Lung (tissue), 12 donors: ENCODE data around the gene LYPD6B. TPM values are rescaled to one million over a fixed set of nuclear protein-coding genes. Genes with fewer than 3 reads are reported as not detected.

Experiments
- ATAC-seq: fragments of 200-7000 bp; cut with Tn5 transposase; one replicate; pipeline ENCODE4 v1.9.1; 2020; ENCODE audit warnings: moderate number of reproducible peaks; ENCODE audit not compliant: insufficient read depth, low FRiP score
- DNase-seq, 3 donors: peaks; one replicate each; pipeline ENCODE4 v3.0.0-alpha.2; 2013 to 2017
- H3K27ac ChIP-seq, 2 donors: one replicate each; pipeline ENCODE4 v1.5.1; 2013; ENCODE audit warnings: mild to moderate bottlenecking in 2 of 2, moderate library complexity in 2 of 2, control low read depth in 1 of 2, inconsistent platforms in 1 of 2, low read depth in 1 of 2, low read length in 1 of 2
- H3K27me3 ChIP-seq, 3 donors: one replicate each; pipeline ENCODE4 v1.5.1; 2013; ENCODE audit warnings: low read length in 2 of 3; ENCODE audit not compliant: control insufficient read depth in 3 of 3, insufficient read depth in 3 of 3
- H3K36me3 ChIP-seq, 4 donors: one replicate each; pipeline ENCODE4 v1.5.1; 2013; ENCODE audit warnings: low read length in 4 of 4, mild to moderate bottlenecking in 1 of 4, moderate library complexity in 1 of 4; ENCODE audit not compliant: control insufficient read depth in 4 of 4, insufficient read depth in 4 of 4
- H3K4me1 ChIP-seq, 5 donors: one replicate each; pipeline ENCODE4 v1.5.1; 2013; ENCODE audit warnings: low read length in 5 of 5, mild to moderate bottlenecking in 2 of 5, moderate library complexity in 1 of 5; ENCODE audit not compliant: control insufficient read depth in 5 of 5, insufficient read depth in 5 of 5
- H3K4me3 ChIP-seq: one replicate; pipeline ENCODE4 v1.5.1; 2013; ENCODE audit warnings: mild to moderate bottlenecking, control low read depth, moderate library complexity
- H3K9ac ChIP-seq, 2 donors: one replicate each; pipeline ENCODE4 v1.5.1; 2013; ENCODE audit warnings: low read length in 2 of 2, control low read depth in 1 of 2; ENCODE audit not compliant: insufficient read depth in 1 of 2
- H3K9me3 ChIP-seq, 4 donors: one replicate each; pipeline ENCODE4 v1.5.1; 2013; ENCODE audit warnings: low read length in 3 of 4, mild to moderate bottlenecking in 1 of 4, moderate library complexity in 1 of 4; ENCODE audit not compliant: control insufficient read depth in 4 of 4, insufficient read depth in 3 of 4
- CTCF ChIP-seq: IDR thresholded peaks from 2 replicates; pipeline ENCODE4 v1.5.1; 2012; ENCODE audit warnings: mild to moderate bottlenecking; ENCODE audit errors: control extremely low read depth, extremely low read depth
- WGBS, 2 donors: extraction: QIAGEN DNeasy Blood & Tissue Kit; methylation state at CpG; one replicate each; pipeline ENCODE4 v1.1.7; 2013; 5-methylcytosine and 5-hydroxymethylcytosine counted together
- polyA plus RNA-seq, 2 donors: library from polyadenylated mRNA; stranded (reverse); fragments of 200-250 nt; gene quantifications; one replicate each; pipeline ENCODE4 v1.2.1, GENCODE V29; 2013
- total RNA-seq, 2 donors: library from RNA; depleted of rRNA in 1 of 2; stranded (reverse); fragments of >200 nt in 1 of 2; gene quantifications; one replicate each; pipeline ENCODE4 v1.2.1, GENCODE V29; 2014 to 2021
- donor health status: control.
- donor health status: control.
- donor health status: Bipolar disorder and iron deficiency.
- donor health status: healthy.
- donor health status: DM: yes; HTN: yes; CAD: no.

The LYPD6B gene
- total and polyA plus RNA-seq, 4 donors, result 2.5 to 12.4 (median 3.4) TPM

GRCh38 chr2:149178612-149179011, 140.1 kb downstream of the LYPD6B start:
- H3K4me1 ChIP-seq, result peaks cover 0 to 34% (median 3%) of the 10 kb centered on the region in 5 donors
- 93% methylated on average over 5 of the region's 5 CpGs for WGBS, 2 donors
- DNase-seq (no peak), ATAC-seq (no peak)
- no peak for TF ChIP-seq CTCF
- H3K36me3 ChIP-seq, result no peaks in the 10 kb centered on the region
- no peak overlapping the region for H3K27ac ChIP-seq
- no peaks in the 10 kb centered on the region for H3K9me3 ChIP-seq
- no peak overlapping the region for H3K9ac ChIP-seq
- peaks cover 0 to 7% (median 0%) of the 10 kb centered on the region in 3 donors for H3K27me3 ChIP-seq
- no peak overlapping the region for H3K4me3 ChIP-seq

GRCh38 chr2:149180226-149180875, 141.9 kb downstream of the LYPD6B start:
- DNase-seq (peak; percentile 35 to 92 (median 91)), ATAC-seq (no peak)
- 72 to 79% methylated on average over 9 of the region's 9 CpGs for WGBS, 2 donors

GRCh38 chr2:149183187-149183586, 144.7 kb downstream of the LYPD6B start:
- no peak for TF ChIP-seq CTCF
- Histone ChIP-seq H3K9ac (no peak overlapping the region), H3K9me3 (no peaks in the 10 kb centered on the region), H3K4me1 (peaks cover 0 to 34% (median 6%) of the 10 kb centered on the region in 5 donors), H3K27ac (no peak overlapping the region), H3K36me3 (no peaks in the 10 kb centered on the region), H3K27me3 (peaks cover 0 to 7% (median 0%) of the 10 kb centered on the region in 3 donors), H3K4me3 (no peak overlapping the region)
- 89 to 91% methylated on average over 1 of the region's 1 CpG for WGBS, 2 donors
- ATAC-seq, result no peak
- DNase-seq, result no peak

More at GRCh38 chr2:149180226-149180875, 141.9 kb downstream of the LYPD6B start:
- peaks cover 0 to 34% (median 6%) of the 10 kb centered on the region in 5 donors for H3K4me1 ChIP-seq
- H3K27me3 ChIP-seq, result peaks cover 0 to 7% (median 0%) of the 10 kb centered on the region in 3 donors
- TF ChIP-seq CTCF, result no peak
- peak overlapping the region in 1 of 2 donors; percentile 69 for H3K9ac ChIP-seq
- H3K4me3 ChIP-seq, result no peak overlapping the region
- no peaks in the 10 kb centered on the region for H3K9me3 ChIP-seq
- H3K36me3 ChIP-seq, result no peaks in the 10 kb centered on the region
- H3K27ac ChIP-seq, result no peak overlapping the region
